ENCODE results near the gene NOTCH3. TPM values are rescaled to one million over a fixed set of nuclear protein-coding genes. Genes with fewer than 3 reads are reported as not detected.

Gene NOTCH3
- total and polyA plus RNA-seq, 2 of the 8 experiments (the other 6 are each of a cell fraction or from before 2014, with no cell fraction given) = 37.5 to 107 TPM

GRCh38 chr19:15142313-15142712 lies 58.5 kb downstream of the NOTCH3 start:
- H4K8ac ChIP-seq (ENCODE audit: extremely low read depth, insufficient read depth, low read length) = no peak overlapping the region
- H3K18ac ChIP-seq (ENCODE audit: extremely low read depth, low read length) = no peak overlapping the region
- H3K27me3 ChIP-seq (replicated peaks in 1 of 4; ENCODE audit: control insufficient read depth in 3 of 4, extremely low read depth in 1 of 4, insufficient read depth in 3 of 4, low read length in 3 of 4) = no peaks in the 10 kb centered on the region
- H2BK15ac ChIP-seq (ENCODE audit: low read length) = no peak overlapping the region
- H3K4me2 ChIP-seq (ENCODE audit: insufficient read depth in 1 of 2, low read depth in 2 of 2, low read length in 2 of 2) = no peak overlapping the region
- WGBS, 2 experiments (ENCODE audit: extremely low coverage in 1 of 2, insufficient coverage in 1 of 2, insufficient read length in 1 of 2, insufficient replicate concordance in 2 of 2, low coverage in 1 of 2, low lambda C conversion rate in 2 of 2, missing lambda C conversion rate in 1 of 2) = 91% methylated on average over 5 of the region's 5 CpGs; no CpG with 5 or more reads in 1 of the 2 experiments
- no peak overlapping the region for H4K91ac ChIP-seq (replicated peaks; ENCODE audit: insufficient read length, low read length)
- POLR2A ChIA-PET (ENCODE audit: partially characterized antibody) = interaction anchor here (1.6 kb wide), 1 partner anchor 16 kb away, joined by 3 read pairs; no protein-coding TSS in a partner anchor
- no peak overlapping the region for H2BK120ac ChIP-seq (replicated peaks; ENCODE audit: low read depth, low read length)
- no peak for DNase-seq (ENCODE audit: low read depth in 1 of 2, low spot score in 2 of 2)
- no peak overlapping the region for H2AK5ac ChIP-seq (ENCODE audit: low read depth, low read length)
- no peaks in the 10 kb centered on the region; the same call in 1 of the 2 replicates for H3K23me2 ChIP-seq (ENCODE audit: low read depth, low read length)
- no peak overlapping the region for H2BK12ac ChIP-seq (ENCODE audit: low read depth, low read length)
- no peak overlapping the region for H2BK20ac ChIP-seq (ENCODE audit: low read length)
- no peaks in the 10 kb centered on the region for H3K79me1 ChIP-seq (ENCODE audit: low read depth, low read length)
- no peak overlapping the region for H4K5ac ChIP-seq (ENCODE audit: insufficient read length, low read depth, low read length)
- no peak overlapping the region for H3K27ac ChIP-seq (ENCODE audit: low read depth, low read length)
- H3K4me1 ChIP-seq (replicated peaks in 1 of 4; ENCODE audit: control insufficient read depth in 3 of 4, insufficient read depth in 4 of 4, low read length in 3 of 4) = no peaks in the 10 kb centered on the region
- H3K36me3 ChIP-seq (ENCODE audit: control insufficient read depth in 2 of 4, insufficient read depth in 4 of 4, low read length in 3 of 4) = no peaks in the 10 kb centered on the region
- H4K20me1 ChIP-seq (replicated peaks in 1 of 2; ENCODE audit: control insufficient read depth in 1 of 2, insufficient read depth in 2 of 2, low read length in 2 of 2) = no peaks in the 10 kb centered on the region
- FAIRE-seq = no peak
- peaks cover 0 to 11% of the 10 kb centered on the region in 2 experiments; a peak in 2 of 4 replicates for H3K9me3 ChIP-seq (ENCODE audit: insufficient read depth in 2 of 2, low read depth in 1 of 2, low read length in 1 of 2)
- H3K79me2 ChIP-seq (ENCODE audit: control insufficient read depth in 1 of 2, insufficient read depth in 2 of 2, low read length in 2 of 2) = no peaks in the 10 kb centered on the region
- H3K23ac ChIP-seq (ENCODE audit: insufficient read length) = no peak overlapping the region
- no peak overlapping the region for H3K9ac ChIP-seq (replicated peaks in 1 of 4; ENCODE audit: extremely low read depth in 1 of 4, low read depth in 3 of 4, low read length in 3 of 4)
- H3K56ac ChIP-seq (replicated peaks; ENCODE audit: insufficient read length, low read depth, low read length) = no peak overlapping the region
- H3K4me3 ChIP-seq (ENCODE audit: extremely low read depth in 1 of 4, insufficient read depth in 2 of 4, low read depth in 3 of 4, low read length in 4 of 4) = no peak overlapping the region
- CTCF ChIA-PET (ENCODE audit: partially characterized antibody) = interaction anchor here (2.0 to 3.5 kb wide), 3 partner anchors 12 to 41 kb away, joined by 4 to 12 read pairs (median 7); no protein-coding TSS in a partner anchor
- no peak overlapping the region for H3K4ac ChIP-seq (replicated peaks; ENCODE audit: insufficient read length, low read depth, low read length)
- H2BK5ac ChIP-seq (ENCODE audit: low read depth, low read length) = no peak overlapping the region
- H3K14ac ChIP-seq (ENCODE audit: insufficient read length) = no peak overlapping the region
- H2AFZ ChIP-seq (ENCODE audit: low read length) = no peak overlapping the region
- TF ChIP-seq SIX5 (IDR thresholded peaks at IDR 0.05; ENCODE audit: low read depth, low read length) = no peak
- TF ChIP-seq SIN3A (conservative IDR thresholded peaks at IDR 0.05 in 1 of 2, IDR thresholded peaks at IDR 0.05 in 1 of 2; ENCODE audit: low read depth in 1 of 2, low read length in 2 of 2) = no peak
- TF ChIP-seq KDM5A (IDR thresholded peaks at IDR 0.05; ENCODE audit: low read length) = no peak
- TF ChIP-seq CREB1 (IDR thresholded peaks at IDR 0.05) = no peak
- no peak for TF ChIP-seq POLR2A (IDR thresholded peaks at IDR 0.05; ENCODE audit: control extremely low read depth in 1 of 2, low read depth in 2 of 2, low read length in 2 of 2)
- TF ChIP-seq JUND (IDR thresholded peaks at IDR 0.05; ENCODE audit: low read length) = no peak
- no peak for TF ChIP-seq SIRT6 (IDR thresholded peaks at IDR 0.05; ENCODE audit: low read length)
- no peak for TF ChIP-seq HDAC2 (IDR thresholded peaks at IDR 0.05; ENCODE audit: borderline replicate concordance in 1 of 2, low read depth in 2 of 2, low read length in 2 of 2)
- TF ChIP-seq YY1 (IDR thresholded peaks at IDR 0.05; ENCODE audit: low read depth, low read length) = no peak
- no peak for TF ChIP-seq CHD1 (IDR thresholded peaks at IDR 0.05; ENCODE audit: low read depth, low read length)
- TF ChIP-seq FOSL1 (IDR thresholded peaks at IDR 0.05; ENCODE audit: insufficient read depth, low read depth, low read length) = no peak
- TF ChIP-seq ATF3 (IDR thresholded peaks at IDR 0.05; ENCODE audit: insufficient read depth, low read depth, low read length) = no peak
- TF ChIP-seq TEAD4 (IDR thresholded peaks at IDR 0.05; ENCODE audit: low read depth, low read length) = no peak
- no peak for TF ChIP-seq PHF8 (conservative IDR thresholded peaks at IDR 0.05; ENCODE audit: low read depth, low read length)
- TF ChIP-seq TAF7 (optimal IDR thresholded peaks at IDR 0.05; ENCODE audit: borderline replicate concordance, low read depth, low read length) = no peak

All from H1 (cell line).